GM18870 (cell line): Measurements from ENCODE around the gene MTM1.

Experiments
- ATAC-seq: cut with Tn5 transposase; IDR thresholded peaks from one replicate; pipeline ENCODE4 v1.9.1; 2021; ENCODE audit warnings: moderate library complexity; ENCODE audit not compliant: unreplicated experiment

Gene MTM1

DNA sequence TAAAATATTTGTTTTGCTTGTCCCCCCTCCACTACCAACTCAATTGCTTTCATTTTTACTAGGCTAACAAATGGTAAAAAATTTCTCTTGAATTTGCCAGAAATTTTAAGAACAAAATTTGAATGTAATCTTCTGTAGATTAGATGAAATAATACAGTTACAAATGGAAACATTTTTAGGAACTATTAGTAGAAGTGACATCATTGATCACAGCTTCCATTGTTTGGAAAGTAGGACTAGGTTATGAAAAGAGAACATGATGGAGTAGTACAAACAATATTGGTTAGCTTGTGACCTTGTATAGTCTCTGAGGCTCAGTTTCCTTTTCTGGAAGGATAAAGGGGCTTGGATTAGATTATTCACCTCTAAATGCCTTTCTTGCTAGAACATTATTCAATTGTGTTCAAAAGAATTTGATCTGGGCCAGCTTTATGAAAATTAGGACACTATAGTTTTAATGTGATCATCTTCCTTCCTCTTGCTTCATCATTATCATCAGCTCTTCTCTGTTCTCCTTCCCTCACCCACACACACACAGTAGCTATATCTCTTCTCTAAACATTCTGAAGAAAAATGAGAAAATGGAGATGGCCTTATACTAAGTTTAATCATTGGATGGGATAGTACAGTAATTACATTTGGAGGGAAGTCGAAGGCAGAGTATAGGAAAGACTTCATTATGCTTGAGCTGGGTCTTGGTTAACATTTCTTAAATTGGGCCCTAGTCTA is 134.7 kb downstream of the MTM1 start:
- no peak for ATAC-seq

GRCh38 chrX:150703695-150703974 is 135.2 kb downstream of the MTM1 start:
- no peak for ATAC-seq

DNA sequence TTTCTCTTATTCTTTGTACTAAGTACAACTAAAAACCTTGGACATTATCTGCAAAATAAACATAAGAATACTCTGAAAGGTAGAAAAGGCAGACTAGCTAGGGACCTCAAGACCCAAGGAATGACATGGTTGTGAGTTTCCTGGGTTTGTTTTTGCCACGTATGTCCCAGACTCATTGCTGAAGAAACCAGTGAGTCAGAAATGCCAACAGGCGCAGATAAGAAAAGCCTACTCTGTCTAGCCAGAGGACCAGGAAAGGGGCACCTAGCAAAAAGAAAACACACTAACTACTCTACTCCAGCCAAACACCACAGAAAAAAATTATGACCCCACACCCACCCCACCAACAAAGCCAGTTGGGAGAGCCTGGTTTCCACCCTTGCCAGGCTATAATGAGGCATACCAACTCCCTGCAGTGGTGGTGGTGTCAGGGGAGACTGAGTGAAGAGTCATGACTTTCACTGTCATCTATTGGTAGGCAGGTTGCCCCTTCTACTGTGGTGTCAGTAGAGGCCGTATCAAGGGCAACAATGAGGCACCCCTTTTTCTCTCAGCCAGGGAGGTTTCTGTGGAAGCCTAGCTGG is 135.7 kb downstream of the MTM1 start:
- ATAC-seq = no peak

DNA sequence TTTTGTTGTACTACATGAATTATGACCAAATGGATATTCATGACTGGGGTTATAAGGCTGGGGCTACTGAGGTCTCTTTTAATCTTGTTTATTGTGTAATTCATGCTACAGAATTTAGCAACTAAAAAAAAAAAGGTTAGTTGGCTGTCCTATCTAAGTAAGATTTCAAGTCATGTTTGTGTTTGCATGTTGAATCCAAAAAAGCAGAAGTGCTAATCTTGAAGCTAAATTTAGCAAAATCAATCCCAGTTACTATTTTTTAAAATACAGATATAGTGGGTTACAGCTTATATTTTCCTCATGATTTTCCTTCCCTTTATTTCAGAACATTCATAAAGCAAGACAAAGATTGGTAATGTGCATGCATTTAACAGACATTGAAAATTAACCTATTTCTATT is 144.2 kb downstream of the MTM1 start:
- ATAC-seq = no peak

DNA sequence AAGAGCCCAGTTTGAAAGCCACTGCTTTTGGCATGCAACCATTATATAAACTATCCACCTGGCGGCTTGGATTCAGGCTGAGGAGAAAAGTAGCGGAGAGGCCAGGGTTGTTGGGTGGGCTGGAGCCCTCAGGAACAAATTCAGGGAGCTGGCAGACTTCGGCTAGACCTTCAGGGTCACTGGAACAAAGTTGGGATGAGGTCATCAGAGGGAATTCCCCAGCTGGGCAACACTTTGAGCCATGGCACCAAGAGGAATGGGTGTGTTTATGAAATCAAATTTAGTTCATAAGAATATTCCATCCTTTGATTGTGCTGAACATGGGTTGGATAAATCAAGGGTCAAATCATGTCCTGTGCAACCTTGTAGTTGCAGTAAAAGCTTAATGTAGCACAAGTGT is 146.8 kb downstream of the MTM1 start:
- ATAC-seq = no peak

GRCh38 chrX:150719621-150720020 is 151.2 kb downstream of the MTM1 start:
- no peak for ATAC-seq
